ENCODE results near the gene GLRX2. TPM values are rescaled to one million over a fixed set of nuclear protein-coding genes. Genes with fewer than 3 reads are reported as not detected.

The GLRX2 gene
- polyA plus RNA-seq, 1 experiment: 9.2 TPM

DNA sequence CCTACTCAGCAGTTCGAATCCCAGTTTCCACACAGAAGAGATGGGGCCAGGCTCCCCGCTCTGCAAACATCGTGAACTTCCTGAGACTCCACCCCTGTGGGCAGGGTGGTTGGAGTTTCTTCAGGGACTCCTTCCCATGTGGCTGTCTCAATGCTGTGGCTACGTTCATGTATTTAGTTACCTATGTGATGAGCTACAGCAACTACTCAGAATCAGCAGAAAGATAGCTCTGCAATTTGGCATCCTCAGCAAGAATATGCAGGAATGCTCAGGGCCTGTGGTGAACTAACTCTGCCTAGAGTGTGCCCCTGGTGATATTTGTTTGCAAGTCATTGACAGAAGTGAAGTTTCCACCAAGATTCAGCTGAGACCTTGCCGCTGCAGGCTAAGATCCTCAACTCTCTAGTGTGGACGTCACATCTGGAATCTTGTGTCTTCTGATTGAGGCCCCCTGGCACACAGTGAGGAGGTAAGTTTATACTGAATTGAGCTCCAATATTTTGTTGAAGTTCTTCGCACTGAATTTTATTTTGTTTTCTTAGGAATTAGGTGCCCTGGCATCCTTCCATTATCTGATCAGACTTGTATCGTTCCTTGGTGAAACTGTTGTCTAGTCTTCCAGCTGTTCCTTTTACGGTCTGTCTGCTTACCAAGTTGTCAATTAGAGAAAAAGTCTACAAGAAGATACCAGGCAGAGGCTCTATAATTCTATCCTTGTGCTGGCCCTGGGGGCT, 8.2 kb upstream of the GLRX2 start:
- CTCF ChIA-PET: interaction anchor here (0.8 kb wide), 1 partner anchor 8 kb away, joined by 3 read pairs; the partner anchor contains the start of gene CDC73
- no peak for TF ChIP-seq CTCF (IDR thresholded peaks at IDR 0.05; ENCODE audit: insufficient read depth, low read depth, low read length)
- POLR2A ChIA-PET: interaction anchor here (0.5 kb wide), 1 partner anchor 353 kb away, joined by 3 read pairs; no protein-coding TSS in a partner anchor
- no peaks in the 10 kb centered on the region for H3K27me3 ChIP-seq (ENCODE audit: control insufficient read depth, insufficient read depth, low read length)
- no peak overlapping the region for H3K4me3 ChIP-seq (ENCODE audit: low read depth, low read length)
- no peaks in the 10 kb centered on the region for H3K36me3 ChIP-seq (ENCODE audit: control insufficient read depth, insufficient read depth, low read length)
- DNase-seq (ENCODE audit: low read depth): no peak

DNA sequence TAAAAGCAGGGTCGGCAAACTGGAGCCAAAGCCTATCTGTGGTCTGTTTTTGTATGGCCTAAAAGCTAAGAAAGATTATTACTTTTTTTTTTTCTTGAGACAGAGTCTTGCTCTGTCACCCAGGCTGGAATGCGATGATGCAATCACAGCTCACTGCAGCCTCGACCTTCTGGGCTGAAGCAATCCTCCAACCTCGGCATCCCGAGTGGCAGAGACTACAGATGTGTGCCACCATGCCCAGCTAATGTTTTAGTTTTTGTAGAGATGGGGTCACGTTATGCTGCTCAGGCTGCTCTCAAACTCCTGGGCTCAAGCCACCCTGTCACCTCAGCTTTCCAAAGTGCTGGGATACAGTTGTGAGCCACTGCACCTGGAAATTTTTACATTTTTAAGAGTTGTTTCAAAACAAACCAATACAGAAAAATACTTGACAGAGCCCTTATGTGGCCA, 6.5 kb upstream of the GLRX2 start:
- ChIA-PET CTCF (interaction anchor here (1.2 to 1.6 kb wide), 2 partner anchors 10 to 11 kb away, joined by 3 to 8 read pairs; partner anchors contain the start of gene CDC73), POLR2A (no interaction called here)
- no peak for TF ChIP-seq CTCF (IDR thresholded peaks at IDR 0.05; ENCODE audit: insufficient read depth, low read depth, low read length)
- no peaks in the 10 kb centered on the region for H3K27me3 ChIP-seq (ENCODE audit: control insufficient read depth, insufficient read depth, low read length)
- H3K4me3 ChIP-seq (ENCODE audit: low read depth, low read length): no peak overlapping the region
- H3K36me3 ChIP-seq (ENCODE audit: control insufficient read depth, insufficient read depth, low read length): no peaks in the 10 kb centered on the region
- peak; percentile 51 for DNase-seq (ENCODE audit: low read depth)

- DNase-seq (ENCODE audit: low read depth): no peak
- ChIA-PET CTCF (interaction anchor here (1.1 kb wide), 1 partner anchor 11 kb away, joined by 3 read pairs; no protein-coding TSS in a partner anchor), POLR2A (no interaction called here)
- TF ChIP-seq CTCF (IDR thresholded peaks at IDR 0.05; ENCODE audit: insufficient read depth, low read depth, low read length): no peak
- no peaks in the 10 kb centered on the region for H3K36me3 ChIP-seq (ENCODE audit: control insufficient read depth, insufficient read depth, low read length)
- no peak overlapping the region for H3K4me3 ChIP-seq (ENCODE audit: low read depth, low read length)
- H3K27me3 ChIP-seq (ENCODE audit: control insufficient read depth, insufficient read depth, low read length): no peaks in the 10 kb centered on the region
Measured at GRCh38 chr1:193110864-193111263, 5.7 kb upstream of the GLRX2 start.

GRCh38 chr1:193110246-193110645, 5.0 kb upstream of the GLRX2 start:
- POLR2A ChIA-PET: no interaction called here
- Histone ChIP-seq H3K27me3 (ENCODE audit: control insufficient read depth, insufficient read depth, low read length) (no peaks in the 10 kb centered on the region), H3K4me3 (ENCODE audit: low read depth, low read length) (no peak overlapping the region), H3K36me3 (ENCODE audit: control insufficient read depth, insufficient read depth, low read length) (no peaks in the 10 kb centered on the region)
- no peak for DNase-seq (ENCODE audit: low read depth)
- CTCF ChIA-PET: interaction anchor here (1.1 kb wide), 1 partner anchor 10 kb away, joined by 3 read pairs; no protein-coding TSS in a partner anchor
- no peak for TF ChIP-seq CTCF (IDR thresholded peaks at IDR 0.05; ENCODE audit: insufficient read depth, low read depth, low read length)

- no peak overlapping the region for H3K4me3 ChIP-seq (ENCODE audit: low read depth, low read length)
- TF ChIP-seq CTCF (IDR thresholded peaks at IDR 0.05; ENCODE audit: insufficient read depth, low read depth, low read length): no peak
- no peaks in the 10 kb centered on the region for H3K36me3 ChIP-seq (ENCODE audit: control insufficient read depth, insufficient read depth, low read length)
- H3K27me3 ChIP-seq (ENCODE audit: control insufficient read depth, insufficient read depth, low read length): no peaks in the 10 kb centered on the region
- POLR2A ChIA-PET: no interaction called here
- CTCF ChIA-PET: no interaction called here
- DNase-seq (ENCODE audit: low read depth): no peak
Measured at GRCh38 chr1:193109619-193110018, 4.4 kb upstream of the GLRX2 start.
